ENCODE measurements around the gene SHISA2.

- TF ChIP-seq YY1 (IDR thresholded peaks at IDR 0.05; ENCODE audit: insufficient read depth, insufficient read length): no peak
- no peak for TF ChIP-seq SUZ12 (IDR thresholded peaks at IDR 0.05; ENCODE audit: extremely low read depth, insufficient read depth, insufficient read length)
Measured at GRCh38 chr13:26029581-26030136, 22.2 kb downstream of the SHISA2 start.

Measured in NT2/D1 (cell line).